Endodermal cell (in vitro differentiated cells): ENCODE results near the gene ASF1A. TPM values are rescaled to one million over a fixed set of nuclear protein-coding genes. Genes with fewer than 3 reads are reported as not detected.

Source experiments
- DNase-seq: peaks from one replicate; pipeline ENCODE4 v3.0.0-alpha.2; 2017
- H3K27ac ChIP-seq: 2 replicates; pipeline ENCODE4 v1.5.1; 2013; ENCODE audit warnings: mild to moderate bottlenecking, low read depth, low read length, moderate library complexity
- H3K27me3 ChIP-seq: 2 replicates; pipeline ENCODE4 v1.6.1; 2013; ENCODE audit warnings: mild to moderate bottlenecking, low read length, moderate library complexity; ENCODE audit not compliant: insufficient read depth, control insufficient read depth, poor library complexity, severe bottlenecking
- H3K36me3 ChIP-seq: 2 replicates; pipeline ENCODE4 v1.7.0; 2013; ENCODE audit warnings: mild to moderate bottlenecking, low read length, moderate library complexity; ENCODE audit not compliant: control insufficient read depth, insufficient read depth
- H3K4me1 ChIP-seq: one replicate; pipeline ENCODE4 v1.7.0; 2013; ENCODE audit warnings: low read length; ENCODE audit not compliant: control insufficient read depth, insufficient read depth
- H3K4me3 ChIP-seq: 2 replicates; pipeline ENCODE4 v1.5.1; 2013; ENCODE audit warnings: mild to moderate bottlenecking, low read length, moderate library complexity
- H3K9ac ChIP-seq: 2 replicates; pipeline ENCODE4 v1.6.1; 2013; ENCODE audit warnings: mild to moderate bottlenecking, low read length, moderate library complexity; ENCODE audit not compliant: poor library complexity, severe bottlenecking; ENCODE audit errors: extremely low read depth
- H3K9me3 ChIP-seq: 2 replicates; pipeline ENCODE4 v1.6.1; 2013; ENCODE audit warnings: mild to moderate bottlenecking, low read length, moderate library complexity; ENCODE audit not compliant: control insufficient read depth
- H3K27ac Mint-ChIP-seq: 2 replicates; pipeline ENCODE4 v1.8.0; 2020; ENCODE audit warnings: mixed read lengths
- H3K27me3 Mint-ChIP-seq: 2 replicates; pipeline ENCODE4 v1.8.0; 2021; ENCODE audit warnings: mild to moderate bottlenecking, mixed read lengths; ENCODE audit not compliant: insufficient read depth
- H3K36me3 Mint-ChIP-seq: 2 replicates; pipeline ENCODE4 v1.8.0; 2020; ENCODE audit warnings: low read depth, mixed read lengths
- H3K4me1 Mint-ChIP-seq: 2 replicates; pipeline ENCODE4 v1.8.0; 2020; ENCODE audit warnings: mixed read lengths
- H3K4me3 Mint-ChIP-seq: 2 replicates; pipeline ENCODE4 v1.8.0; 2020; ENCODE audit warnings: mild to moderate bottlenecking, moderate library complexity, mixed read lengths
- H3K9me3 Mint-ChIP-seq: 2 replicates; pipeline ENCODE4 v1.8.0; 2020; ENCODE audit warnings: mild to moderate bottlenecking, mixed read lengths
- CTCF ChIP-seq: fragments of 200-600 bp; sonication (generic); conservative IDR thresholded peaks from 2 replicates; pipeline ENCODE4 v1.5.0; 2021; ENCODE audit warnings: antibody characterized with exemption, mild to moderate bottlenecking
- WGBS, 2 experiments: methylation state at CpG; one replicate each; pipeline versions ENCODE4 v1.1.5 to v1.1.7; 2013; ENCODE audit warnings: missing lambda C conversion rate in 2 of 2, mixed read lengths in 1 of 2; ENCODE audit not compliant: insufficient coverage in 1 of 2, insufficient read length in 1 of 2; 5-methylcytosine and 5-hydroxymethylcytosine counted together
- total RNA-seq, 2 donors: library from RNA; stranded (reverse); fragmentation: NEBNext Ultra II Directional in 1 of 2; extraction: Animal tissue kit (Norgen Biotek cat#: 25700) in 1 of 2; gene quantifications; 2 replicates in 1 of 2; 3 replicates in 1 of 2; pipeline ENCODE4 v1.2.1, GENCODE V29; 2021

ASF1A gene
- total RNA-seq, 2 donors from 2014 or later, result 44.5 to 54.9 TPM

- H3K36me3 Mint-ChIP-seq, result peaks cover 47% of the 10 kb centered on the region
- no peaks in the 10 kb centered on the region for H3K9me3 Mint-ChIP-seq
- Histone ChIP-seq H3K9ac (no peak overlapping the region), H3K4me1 (peaks cover 11% of the 10 kb centered on the region), H3K27me3 (no peaks in the 10 kb centered on the region), H3K27ac (no peak overlapping the region), H3K9me3 (no peaks in the 10 kb centered on the region), H3K4me3 (no peak overlapping the region), H3K36me3 (peaks cover 85% of the 10 kb centered on the region)
- no peaks in the 10 kb centered on the region for H3K27me3 Mint-ChIP-seq
- DNase-seq, result no peak
- peaks cover 14% of the 10 kb centered on the region for H3K4me1 Mint-ChIP-seq
- TF ChIP-seq CTCF, result no peak
- no peak overlapping the region for H3K27ac Mint-ChIP-seq
- no peak overlapping the region for H3K4me3 Mint-ChIP-seq
These were observed 20.6 kb downstream of the ASF1A start for GRCh38 chr6:118914598-118914997.

GRCh38 chr6:118917546-118918328, 23.8 kb downstream of the ASF1A start:
- DNase-seq, result no peak
- no peaks in the 10 kb centered on the region for H3K9me3 ChIP-seq
- H3K27me3 ChIP-seq, result no peaks in the 10 kb centered on the region
- 90 to 97% methylated on average over 5 of the region's 5 CpGs for WGBS, 2 experiments
- no peak for TF ChIP-seq CTCF
- Mint-ChIP-seq H3K27me3 (no peaks in the 10 kb centered on the region), H3K36me3 (peaks cover 51% of the 10 kb centered on the region), H3K9me3 (no peaks in the 10 kb centered on the region), H3K27ac (peak overlapping the region; percentile 24), H3K4me1 (peaks cover 14% of the 10 kb centered on the region), H3K4me3 (no peak overlapping the region)
- H3K36me3 ChIP-seq, result peaks cover 89% of the 10 kb centered on the region
- no peak overlapping the region for H3K27ac ChIP-seq
- no peak overlapping the region for H3K9ac ChIP-seq
- peaks cover 11% of the 10 kb centered on the region for H3K4me1 ChIP-seq
- no peak overlapping the region for H3K4me3 ChIP-seq

- Histone ChIP-seq H3K27ac (no peak overlapping the region), H3K27me3 (no peaks in the 10 kb centered on the region), H3K4me3 (no peak overlapping the region), H3K4me1 (peaks cover 11% of the 10 kb centered on the region), H3K9me3 (no peaks in the 10 kb centered on the region), H3K36me3 (peaks cover 88% of the 10 kb centered on the region), H3K9ac (no peak overlapping the region)
- no peak for DNase-seq
- Mint-ChIP-seq H3K4me1 (peaks cover 14% of the 10 kb centered on the region), H3K27ac (peak overlapping the region; percentile 24), H3K9me3 (no peaks in the 10 kb centered on the region), H3K4me3 (no peak overlapping the region), H3K27me3 (no peaks in the 10 kb centered on the region), H3K36me3 (peaks cover 47% of the 10 kb centered on the region)
- 97 to 100% methylated on average over 1 to 2 of the region's 2 CpGs for WGBS, 2 experiments
- no peak for TF ChIP-seq CTCF
These were observed 24.4 kb downstream of the ASF1A start for GRCh38 chr6:118918329-118918725.
